HepG2 (cell line): ENCODE data around the gene ILDR2. TPM values are rescaled to one million over a fixed set of nuclear protein-coding genes. Genes with fewer than 3 reads are reported as not detected.

Experiments used
- ATAC-seq: fragments of 200-7000 bp; cut with Tn5 transposase; 3 replicates; pipeline ENCODE4 v1.9.1; 2020; ENCODE audit warnings: mild to moderate bottlenecking, moderate library complexity
- BruUV-seq: library from RNA; stranded (reverse); fragments of 400-500 nt; replicated peaks from 2 replicates; lab custom pipeline; 2021; lab: Mats Ljungman, UMichigan
- CTCF ChIA-PET: fragments of 300-600 bp; formaldehyde crosslinking; extraction: SDS; loops from one replicate; lab custom pipeline; 2021; ENCODE audit warnings: low total read pairs, inconsistent platforms, low intra/inter-chr PET ratio; lab: Yijun Ruan, JAX
- POLR2A ChIA-PET: fragments of 350-600 bp; sonication (Branson Sonifier 250); formaldehyde crosslinking; loops from one replicate; lab custom pipeline; 2020; ENCODE audit warnings: antibody characterized with exemption, inconsistent platforms; lab: Yijun Ruan, JAX
- DNase-seq: peaks from one replicate; pipeline ENCODE4 v3.0.0-alpha.2; 2015; ENCODE audit warnings: low spot score
- FAIRE-seq: peaks from 3 replicates; lab custom pipeline; 2011; peaks lifted over from hg19 to GRCh38; lab: Jason Lieb, UNC
- H2AFZ ChIP-seq: one replicate; pipeline ENCODE4 v1.6.1; 2011; ENCODE audit warnings: low read length, inconsistent platforms
- H3K27ac ChIP-seq: fragments of 300-600 bp; 3 replicates; pipeline ENCODE4 v1.8.0; 2011; ENCODE audit warnings: mixed run types, mild to moderate bottlenecking, mixed read lengths, low read length, inconsistent platforms; ENCODE audit not compliant: insufficient read depth; ENCODE audit errors: extremely low read length
- H3K27me3 ChIP-seq, 2 experiments: fragments of 200-600 bp in 1 of 2; 2 replicates in 1 of 2; 3 replicates in 1 of 2; pipeline versions ENCODE4 v1.6.0 to v1.8.0; 2011; ENCODE audit warnings: low read length in 2 of 2, mild to moderate bottlenecking in 2 of 2, moderate library complexity in 2 of 2, inconsistent platforms in 1 of 2; ENCODE audit not compliant: insufficient read depth in 2 of 2, control insufficient read depth in 1 of 2
- H3K36me3 ChIP-seq, 2 experiments: fragments of 200-600 bp in 1 of 2; replicated peaks in 1 of 2; 2 replicates in 1 of 2; 3 replicates in 1 of 2; pipeline versions ENCODE4 v1.5.1 to v1.8.0; 2011; ENCODE audit warnings: low read length in 2 of 2, inconsistent platforms in 1 of 2; ENCODE audit not compliant: insufficient read depth in 2 of 2, control insufficient read depth in 1 of 2
- H3K4me1 ChIP-seq: 2 replicates; pipeline ENCODE4 v1.5.1; 2012; ENCODE audit warnings: low read length, inconsistent platforms; ENCODE audit not compliant: insufficient read depth
- H3K4me2 ChIP-seq: 2 replicates; pipeline ENCODE4 v1.6.0; 2011; ENCODE audit warnings: low read depth, low read length, inconsistent platforms
- H3K4me3 ChIP-seq, 3 experiments: fragments of 200-600 bp in 1 of 3; sonication (generic), shearing (Covaris generic) in 1 of 3; replicated peaks in 1 of 3; 2 replicates each; pipeline ENCODE4 v1.5.1; 2011 to 2016; ENCODE audit warnings: low read length in 3 of 3, inconsistent platforms in 2 of 3, low read depth in 2 of 3, mild to moderate bottlenecking in 2 of 3, control low read depth in 1 of 3, mixed read lengths in 1 of 3; ENCODE audit not compliant: insufficient read depth in 1 of 3
- H3K79me2 ChIP-seq: one replicate; pipeline ENCODE4 v1.6.1; 2011; ENCODE audit warnings: low read length, inconsistent platforms; ENCODE audit not compliant: insufficient read depth
- H3K9ac ChIP-seq: 2 replicates; pipeline ENCODE4 v1.6.0; 2011; ENCODE audit warnings: mild to moderate bottlenecking, low read depth, low read length, inconsistent platforms; ENCODE audit not compliant: insufficient read depth
- H3K9me3 ChIP-seq: 2 replicates; pipeline ENCODE4 v1.5.1; 2012; ENCODE audit warnings: mild to moderate bottlenecking, low read length
- H4K20me1 ChIP-seq: 2 replicates; pipeline ENCODE4 v1.6.0; 2011; ENCODE audit warnings: inconsistent platforms, mild to moderate bottlenecking, low read length, moderate library complexity; ENCODE audit not compliant: insufficient read depth
- PRDM15 ChIP-seq: sonication (generic); formaldehyde crosslinking; IDR thresholded peaks from 2 replicates; pipeline ENCODE4 v1.4.0; 2020; ENCODE audit warnings: missing genetic modification reagents
- TARDBP ChIP-seq: sonication (generic); formaldehyde crosslinking; IDR thresholded peaks from 2 replicates; pipeline ENCODE4 v1.8.0; 2022; ENCODE audit warnings: mild to moderate bottlenecking, missing genetic modification reagents
- WGBS: methylation state at CpG from one replicate; pipeline ENCODE4 v1.1.6; 2017; ENCODE audit warnings: low lambda C conversion rate; 5-methylcytosine and 5-hydroxymethylcytosine counted together
- in situ Hi-C: cut with HindIII; loops from 2 replicates; pipeline ENCODE4 v1.10.0; 2017; ENCODE audit warnings: low pct_unique_long_range_greater_than_20kb; ENCODE audit not compliant: extremely low pct_ligation_motif_present
- intact Hi-C: fragments of 100-400 bp; cut with micrococcal nuclease; formaldehyde crosslinking; loops from one replicate; pipeline ENCODE4 v1.10.0; 2022; ENCODE audit not compliant: unreplicated experiment
- polyA plus RNA-seq, 8 experiments: library from polyadenylated mRNA; depleted of rRNA in 3 of 8; stranded (reverse) in 7 of 8; unstranded in 1 of 8; fragments of >200 nt; fragmentation: Illumina TruSeq in 4 of 8; extraction: Trizol in 4 of 8; gene quantifications; 2 replicates each; pipeline versions ENCODE4 v1.2.1 to v1.2.3, GENCODE V29; 2011 to 2016; ENCODE audit warnings: low read depth in 4 of 8, missing spikeins in 1 of 8, mixed read lengths in 1 of 8; ENCODE audit not compliant: insufficient read depth in 1 of 8
- total RNA-seq, 5 experiments: library from RNA; depleted of rRNA; stranded (reverse); fragments of >200 nt; fragmentation: Illumina TruSeq; extraction: Trizol; gene quantifications; 2 replicates each; pipeline ENCODE4 v1.2.3, GENCODE V29; 2016; ENCODE audit warnings: low read depth in 1 of 5

The ILDR2 gene
- total and polyA plus RNA-seq, 2 of the 13 experiments (the other 11 are each of a cell fraction or from before 2014, with no cell fraction given) = 0.04 TPM; not detected in 1

- no peak for ATAC-seq
- H4K20me1 ChIP-seq = no peaks in the 10 kb centered on the region
- TF ChIP-seq TARDBP (CRISPR knock-in tag) (no peak), PRDM15 (CRISPR knock-in tag) (peak; percentile 90)
- H3K9me3 ChIP-seq = no peaks in the 10 kb centered on the region
- 26% methylated on average over 3 of the region's 3 CpGs for WGBS
- BruUV-seq = no TSS peak
- CTCF ChIA-PET = no interaction called here
- no peaks in the 10 kb centered on the region for H3K36me3 ChIP-seq
- no peak overlapping the region for H3K4me3 ChIP-seq
- peaks cover 5% of the 10 kb centered on the region; the same call in 1 of the 2 replicates for H3K4me1 ChIP-seq
- POLR2A ChIA-PET = no interaction called here
- intact Hi-C loops (no loop called here), in situ Hi-C loops (no loop called here)
- H3K79me2 ChIP-seq = no peaks in the 10 kb centered on the region
- peaks cover 4 to 14% of the 10 kb centered on the region in 2 experiments; a peak in 3 of 5 replicates for H3K27me3 ChIP-seq
- no peak overlapping the region for H3K4me2 ChIP-seq
- no peak for FAIRE-seq
- no peak overlapping the region for H2AFZ ChIP-seq
- no peak overlapping the region for H3K9ac ChIP-seq
- DNase-seq = no peak
- H3K27ac ChIP-seq = no peak overlapping the region
Observed at GRCh38 chr1:166924823-166925541, 50.4 kb downstream of the ILDR2 start.
